HUES6 (cell line): ENCODE data around the gene RRP8.

ENCODE experiments used
- H3K27ac ChIP-seq: 2 replicates; pipeline ENCODE4 v1.7.0; 2013; ENCODE audit warnings: low read depth, mild to moderate bottlenecking, low read length, inconsistent platforms
- H3K27me3 ChIP-seq: 2 replicates; pipeline ENCODE4 v1.6.1; 2013; ENCODE audit warnings: low read length; ENCODE audit not compliant: control insufficient read depth, insufficient read depth
- H3K36me3 ChIP-seq: 2 replicates; pipeline ENCODE4 v1.6.1; 2013; ENCODE audit warnings: low read length; ENCODE audit not compliant: control insufficient read depth, insufficient read depth
- H3K4me1 ChIP-seq: 2 replicates; pipeline ENCODE4 v1.6.1; 2013; ENCODE audit warnings: low read length; ENCODE audit not compliant: control insufficient read depth, insufficient read depth
- H3K4me3 ChIP-seq: 2 replicates; pipeline ENCODE4 v1.5.1; 2013; ENCODE audit warnings: low read depth, low read length
- H3K9ac ChIP-seq: one replicate; pipeline ENCODE4 v1.6.1; 2013; ENCODE audit warnings: mild to moderate bottlenecking, low read length
- H3K9me3 ChIP-seq: 2 replicates; pipeline ENCODE4 v1.6.1; 2013; ENCODE audit warnings: low read depth, low read length; ENCODE audit not compliant: control insufficient read depth, insufficient read depth

Gene RRP8

GRCh38 chr11:6623391-6624363 is 20.3 kb upstream of the RRP8 start:
- H3K27me3 ChIP-seq, result peaks cover 4% of the 10 kb centered on the region
- peaks cover 28% of the 10 kb centered on the region for H3K36me3 ChIP-seq
- H3K4me3 ChIP-seq, result no peak overlapping the region
- H3K27ac ChIP-seq, result no peak overlapping the region
- H3K9me3 ChIP-seq, result no peaks in the 10 kb centered on the region
- peaks cover 10% of the 10 kb centered on the region for H3K4me1 ChIP-seq
- H3K9ac ChIP-seq, result no peak overlapping the region

- H3K36me3 ChIP-seq, result peaks cover 27% of the 10 kb centered on the region
- H3K4me1 ChIP-seq, result peaks cover 15% of the 10 kb centered on the region
- no peak overlapping the region for H3K4me3 ChIP-seq
- no peak overlapping the region for H3K27ac ChIP-seq
- H3K9ac ChIP-seq, result no peak overlapping the region
- H3K27me3 ChIP-seq, result no peaks in the 10 kb centered on the region
- H3K9me3 ChIP-seq, result no peaks in the 10 kb centered on the region
These were observed 19.1 kb upstream of the RRP8 start for GRCh38 chr11:6622261-6623171.

- no peaks in the 10 kb centered on the region for H3K27me3 ChIP-seq
- H3K4me3 ChIP-seq, result no peak overlapping the region
- peaks cover 15% of the 10 kb centered on the region for H3K4me1 ChIP-seq
- no peak overlapping the region for H3K27ac ChIP-seq
- H3K36me3 ChIP-seq, result peaks cover 21% of the 10 kb centered on the region
- no peaks in the 10 kb centered on the region for H3K9me3 ChIP-seq
- H3K9ac ChIP-seq, result no peak overlapping the region
These were observed 18.3 kb upstream of the RRP8 start for GRCh38 chr11:6621711-6622211.

- Histone ChIP-seq H3K9me3 (no peaks in the 10 kb centered on the region), H3K27ac (no peak overlapping the region), H3K4me1 (peaks cover 15% of the 10 kb centered on the region), H3K9ac (no peak overlapping the region), H3K27me3 (no peaks in the 10 kb centered on the region), H3K4me3 (no peak overlapping the region), H3K36me3 (peaks cover 17% of the 10 kb centered on the region)
These were observed 17.2 kb upstream of the RRP8 start for GRCh38 chr11:6620636-6621035.

- Histone ChIP-seq H3K9ac (peak within 1 kb of the TSS; percentile 84), H3K36me3 (peaks cover 16% of the 10 kb centered on the region), H3K27me3 (no peaks in the 10 kb centered on the region), H3K4me1 (peaks cover 15% of the 10 kb centered on the region), H3K9me3 (no peaks in the 10 kb centered on the region), H3K4me3 (peak within 1 kb of the TSS; percentile 85), H3K27ac (no peak within 1 kb of the TSS)
These were observed 15.8 kb upstream of the RRP8 start, which contains the start of gene TPP1 for GRCh38 chr11:6619004-6619745. TSS of gene TPP1 (minus strand) at chr11:6619422. CDS start at chr11:6619400, 22 bp downstream.

- Histone ChIP-seq H3K9ac (peak overlapping the region; percentile 84), H3K27me3 (no peaks in the 10 kb centered on the region), H3K4me1 (peaks cover 16% of the 10 kb centered on the region), H3K9me3 (no peaks in the 10 kb centered on the region), H3K36me3 (peaks cover 16% of the 10 kb centered on the region), H3K4me3 (peak overlapping the region; percentile 85), H3K27ac (no peak overlapping the region)
These were observed 14.9 kb upstream of the RRP8 start for GRCh38 chr11:6618117-6619003.

GRCh38 chr11:6617315-6617781 is 13.9 kb upstream of the RRP8 start:
- Histone ChIP-seq H3K4me1 (peaks cover 22% of the 10 kb centered on the region), H3K9me3 (no peaks in the 10 kb centered on the region), H3K36me3 (peaks cover 16% of the 10 kb centered on the region), H3K4me3 (no peak overlapping the region; the same call in 1 of the 2 replicates), H3K27ac (no peak overlapping the region), H3K9ac (no peak overlapping the region), H3K27me3 (no peaks in the 10 kb centered on the region)

- Histone ChIP-seq H3K4me3 (no peak overlapping the region), H3K9ac (no peak overlapping the region), H3K27me3 (no peaks in the 10 kb centered on the region), H3K4me1 (peaks cover 22% of the 10 kb centered on the region), H3K9me3 (no peaks in the 10 kb centered on the region), H3K36me3 (peaks cover 16% of the 10 kb centered on the region), H3K27ac (no peak overlapping the region)
These were observed 13.3 kb upstream of the RRP8 start for GRCh38 chr11:6616596-6617250.

- H3K27me3 ChIP-seq, result no peaks in the 10 kb centered on the region
- no peak overlapping the region for H3K27ac ChIP-seq
- H3K4me1 ChIP-seq, result peaks cover 22% of the 10 kb centered on the region
- H3K4me3 ChIP-seq, result no peak overlapping the region
- peaks cover 20% of the 10 kb centered on the region for H3K36me3 ChIP-seq
- H3K9me3 ChIP-seq, result no peaks in the 10 kb centered on the region
- H3K9ac ChIP-seq, result no peak overlapping the region
These were observed 12.6 kb upstream of the RRP8 start for GRCh38 chr11:6615882-6616585.
